ENCODE measurements around the gene RAD51B. TPM values are rescaled to one million over a fixed set of nuclear protein-coding genes. Genes with fewer than 3 reads are reported as not detected.

RAD51B gene
- total RNA-seq, 1 experiment from 2014 or later, result 10.8 TPM

- no peak overlapping the region for H3K27ac ChIP-seq (ENCODE audit: low read length)
- ChIA-PET POLR2A (ENCODE audit: unreplicated experiment) (no interaction called here), CTCF (no interaction called here)
- H3K36me3 ChIP-seq (ENCODE audit: low read depth, low read length), result no peaks in the 10 kb centered on the region
- no peaks in the 10 kb centered on the region for H3K9me3 ChIP-seq (ENCODE audit: low read length)
- no peak overlapping the region for H3K4me3 ChIP-seq (ENCODE audit: low read length)
- H3K27me3 ChIP-seq (ENCODE audit: low read length), result no peaks in the 10 kb centered on the region
- no peak overlapping the region for H3K9ac ChIP-seq (ENCODE audit: low read length)
- ATAC-seq (no peak), DNase-seq (no peak)
- no peaks in the 10 kb centered on the region for H3K9me2 ChIP-seq (replicated peaks; ENCODE audit: low read length)
- H3F3A ChIP-seq (ENCODE audit: low read length, unreplicated experiment), result no peaks in the 10 kb centered on the region
- intact Hi-C loops (cut with micrococcal nuclease), result loop anchor here (5.0 kb wide), 1 partner anchor 57 kb away; no protein-coding TSS in a partner anchor
- BruUV-seq (replicated peaks), result no TSS peak
- no peak overlapping the region for H2AFZ ChIP-seq (ENCODE audit: low read length)
- no peaks in the 10 kb centered on the region for H4K20me1 ChIP-seq (ENCODE audit: low read length)
- H3K4me2 ChIP-seq (ENCODE audit: low read length), result no peak overlapping the region
- peaks cover 28% of the 10 kb centered on the region for H3K4me1 ChIP-seq (ENCODE audit: insufficient read depth, low read length)
- TF ChIP-seq EZH2 (IDR thresholded peaks at IDR 0.05; ENCODE audit: low read length, unreplicated experiment), result no peak
- TF ChIP-seq CTCF (conservative IDR thresholded peaks at IDR 0.05; ENCODE audit: low read depth, low read length), result no peak
- no peak for TF ChIP-seq EZH2phosphoT487 (IDR thresholded peaks at IDR 0.05; ENCODE audit: borderline replicate concordance, low read length)
- H3K79me2 ChIP-seq (ENCODE audit: low read length), result no peaks in the 10 kb centered on the region
Measured at GRCh38 chr14:68523989-68524725, 704.6 kb downstream of the RAD51B start.

- ChIA-PET POLR2A (ENCODE audit: unreplicated experiment) (no interaction called here), CTCF (no interaction called here)
- intact Hi-C loops (cut with micrococcal nuclease), result no loop called here
- Histone ChIP-seq H3K4me2 (ENCODE audit: low read length) (no peak overlapping the region), H3K9ac (ENCODE audit: low read length) (no peak overlapping the region), H3K9me2 (replicated peaks; ENCODE audit: low read length) (no peaks in the 10 kb centered on the region), H3K4me1 (ENCODE audit: insufficient read depth, low read length) (peaks cover 23% of the 10 kb centered on the region), H3K79me2 (ENCODE audit: low read length) (no peaks in the 10 kb centered on the region), H4K20me1 (ENCODE audit: low read length) (no peaks in the 10 kb centered on the region), H3F3A (ENCODE audit: low read length, unreplicated experiment) (no peaks in the 10 kb centered on the region), H3K36me3 (ENCODE audit: low read depth, low read length) (peaks cover 2% of the 10 kb centered on the region; the same call in 1 of the 2 replicates), H3K27ac (ENCODE audit: low read length) (no peak overlapping the region), H2AFZ (ENCODE audit: low read length) (no peak overlapping the region), H3K27me3 (ENCODE audit: low read length) (no peaks in the 10 kb centered on the region), H3K4me3 (ENCODE audit: low read length) (no peak overlapping the region), H3K9me3 (ENCODE audit: low read length) (peaks cover 12% of the 10 kb centered on the region)
- DNase-seq (no peak), ATAC-seq (no peak)
- BruUV-seq (replicated peaks), result no TSS peak
- TF ChIP-seq EZH2 (IDR thresholded peaks at IDR 0.05; ENCODE audit: low read length, unreplicated experiment), result no peak
Measured at GRCh38 chr14:68525516-68525915, 705.9 kb downstream of the RAD51B start.

- no peaks in the 10 kb centered on the region for H3F3A ChIP-seq (ENCODE audit: low read length, unreplicated experiment)
- no TSS peak for BruUV-seq (replicated peaks)
- H3K27ac ChIP-seq (ENCODE audit: low read length), result no peak overlapping the region
- no peak for TF ChIP-seq EZH2 (IDR thresholded peaks at IDR 0.05; ENCODE audit: low read length, unreplicated experiment)
- TF ChIP-seq CTCF (conservative IDR thresholded peaks at IDR 0.05; ENCODE audit: low read depth, low read length), result no peak
- TF ChIP-seq EZH2phosphoT487 (IDR thresholded peaks at IDR 0.05; ENCODE audit: borderline replicate concordance, low read length), result no peak
- intact Hi-C loops (cut with micrococcal nuclease), result no loop called here
- no peaks in the 10 kb centered on the region for H4K20me1 ChIP-seq (ENCODE audit: low read length)
- H3K9me3 ChIP-seq (ENCODE audit: low read length), result peaks cover 13% of the 10 kb centered on the region
- H3K79me2 ChIP-seq (ENCODE audit: low read length), result no peaks in the 10 kb centered on the region
- no peaks in the 10 kb centered on the region for H3K9me2 ChIP-seq (replicated peaks; ENCODE audit: low read length)
- no peak overlapping the region for H3K9ac ChIP-seq (ENCODE audit: low read length)
- peaks cover 12% of the 10 kb centered on the region for H3K4me1 ChIP-seq (ENCODE audit: insufficient read depth, low read length)
- peaks cover 3% of the 10 kb centered on the region; the same call in 1 of the 2 replicates for H3K36me3 ChIP-seq (ENCODE audit: low read depth, low read length)
- H3K27me3 ChIP-seq (ENCODE audit: low read length), result no peaks in the 10 kb centered on the region
- H3K4me2 ChIP-seq (ENCODE audit: low read length), result no peak overlapping the region
- no peak overlapping the region for H3K4me3 ChIP-seq (ENCODE audit: low read length)
- DNase-seq, result peak; percentile 45
- H2AFZ ChIP-seq (ENCODE audit: low read length), result no peak overlapping the region
- ChIA-PET CTCF (no interaction called here), POLR2A (ENCODE audit: unreplicated experiment) (no interaction called here)
- ATAC-seq, result 0 out of 2 replicates have a peak, but pooled peaks have one; percentile 14
Measured at GRCh38 chr14:68526512-68527091, 707.0 kb downstream of the RAD51B start.

All from PC-3 (cell line).